LNCaP clone FGC (cell line): Measurements from ENCODE around the gene NAALADL1.
A peak's percentile ranks its signal among the peaks of the same experiment; 100 is the strongest.

ENCODE experiments used
- DNase-seq: peaks from one replicate; pipeline ENCODE4 v3.0.0-alpha.2; 2011; ENCODE audit warnings: low read depth
- H3K4me3 ChIP-seq: 2 replicates; pipeline ENCODE4 v1.5.1; 2011; ENCODE audit warnings: mild to moderate bottlenecking, low read depth, low read length, control low read depth
- CTCF ChIP-seq: IDR thresholded peaks from 2 replicates; pipeline ENCODE4 v1.5.1; 2012; ENCODE audit warnings: mild to moderate bottlenecking; ENCODE audit not compliant: control insufficient read depth, insufficient read depth; ENCODE audit errors: extremely low read depth

NAALADL1 gene

GRCh38 chr11:65083134-65083833, 24.9 kb upstream of the NAALADL1 start:
- TF ChIP-seq CTCF: no peak
- no peak for DNase-seq
- H3K4me3 ChIP-seq: peak overlapping the region; percentile 99

GRCh38 chr11:65078786-65079342, 20.5 kb upstream of the NAALADL1 start:
- H3K4me3 ChIP-seq: no peak overlapping the region
- TF ChIP-seq CTCF: no peak

GRCh38 chr11:65078151-65078550, 19.8 kb upstream of the NAALADL1 start:
- DNase-seq: no peak
- TF ChIP-seq CTCF: peak; percentile 53
- H3K4me3 ChIP-seq: no peak overlapping the region

More at GRCh38 chr11:65078786-65079342, 20.5 kb upstream of the NAALADL1 start:
- DNase-seq: no peak

- DNase-seq: no peak
- H3K4me3 ChIP-seq: no peak overlapping the region
- TF ChIP-seq CTCF: no peak
These were observed 19.1 kb upstream of the NAALADL1 start for GRCh38 chr11:65077451-65077850.

GRCh38 chr11:65072631-65072966, 14.2 kb upstream of the NAALADL1 start:
- no peak for DNase-seq
- no peak overlapping the region for H3K4me3 ChIP-seq
- TF ChIP-seq CTCF: no peak

- TF ChIP-seq CTCF: no peak
- no peak for DNase-seq
- H3K4me3 ChIP-seq: no peak overlapping the region
These were observed 13.7 kb upstream of the NAALADL1 start for GRCh38 chr11:65071907-65072630.
